HG02938 (cell line): ENCODE data around the gene ITGAD.
"Not testable (repeated sequence)": the region's sequence is repeated elsewhere in the genome, so short reads cannot be mapped to it uniquely, and the experiment has no call there.

Experiments
- ATAC-seq: cut with Tn5 transposase; IDR thresholded peaks from one replicate; pipeline ENCODE4 v1.9.1; 2021; ENCODE audit warnings: mild to moderate bottlenecking, moderate library complexity; ENCODE audit not compliant: unreplicated experiment

Gene ITGAD

GRCh38 chr16:31403590-31404352 lies 10.6 kb downstream of the ITGAD start:
- ATAC-seq: no peak

DNA sequence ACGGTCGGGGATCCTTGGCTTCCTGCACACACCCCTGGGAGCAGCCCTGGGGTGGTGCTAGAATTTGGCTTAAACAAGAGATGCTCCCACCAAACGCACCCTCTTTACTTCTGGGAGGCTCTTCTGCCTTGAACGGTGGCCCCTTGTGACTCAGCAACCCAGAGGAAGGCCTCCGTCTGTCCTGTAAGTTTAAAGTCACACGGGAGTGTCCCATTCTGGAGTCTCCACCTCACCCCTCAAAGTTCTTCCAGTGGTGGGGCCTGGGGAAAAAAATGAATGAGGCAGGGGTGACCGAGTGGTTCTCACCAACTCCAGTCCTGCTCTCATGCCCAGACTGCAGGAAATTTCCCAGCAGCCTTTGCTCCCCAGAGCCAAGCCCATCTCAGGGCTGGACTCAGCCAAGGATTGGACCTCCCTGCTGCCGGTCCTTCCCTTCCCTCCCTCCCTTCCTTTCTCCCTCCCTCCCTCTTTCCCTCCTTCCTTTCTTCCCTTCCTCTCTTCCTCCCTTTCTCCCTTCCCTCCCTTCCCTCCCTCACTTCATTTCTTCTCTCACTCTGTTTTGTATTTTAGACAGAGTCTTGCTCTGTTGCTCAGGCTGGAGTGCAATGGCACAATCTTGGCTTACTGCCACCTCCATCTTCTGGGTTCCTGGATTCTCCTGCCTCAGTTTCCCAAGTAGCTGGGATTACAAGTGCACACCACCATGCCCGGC lies 11.4 kb downstream of the ITGAD start:
- ATAC-seq: no peak

GRCh38 chr16:31407406-31407805 lies 14.3 kb downstream of the ITGAD start:
- ATAC-seq: no peak

GRCh38 chr16:31409433-31409832 lies 16.3 kb downstream of the ITGAD start:
- ATAC-seq: no peak

- ATAC-seq: no peak
These were observed 16.9 kb downstream of the ITGAD start for GRCh38 chr16:31410082-31410481.

GRCh38 chr16:31411024-31411844 lies 18.1 kb downstream of the ITGAD start:
- no peak for ATAC-seq

- no peak for ATAC-seq
These were observed 19.6 kb downstream of the ITGAD start for GRCh38 chr16:31412750-31413149.

- no peak for ATAC-seq
These were observed 20.2 kb downstream of the ITGAD start for GRCh38 chr16:31413381-31413780.

DNA sequence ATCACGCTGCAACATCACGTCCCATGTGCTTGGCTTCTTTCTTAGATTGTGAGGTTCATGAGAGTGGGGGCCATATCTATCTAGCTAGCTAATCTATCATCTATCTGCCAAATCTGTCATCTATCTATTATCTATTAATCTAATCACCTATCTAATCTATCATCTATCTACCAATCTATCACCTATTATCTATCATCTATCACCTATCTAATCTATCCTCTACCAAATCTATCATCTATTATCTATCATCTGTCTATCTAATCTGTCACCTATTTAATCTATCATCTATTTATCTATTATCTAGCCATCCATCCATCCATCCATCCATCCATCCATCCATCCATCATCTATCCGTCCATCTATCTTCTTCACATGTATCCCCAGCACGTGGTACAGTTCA lies 20.8 kb downstream of the ITGAD start:
- ATAC-seq: no peak

DNA sequence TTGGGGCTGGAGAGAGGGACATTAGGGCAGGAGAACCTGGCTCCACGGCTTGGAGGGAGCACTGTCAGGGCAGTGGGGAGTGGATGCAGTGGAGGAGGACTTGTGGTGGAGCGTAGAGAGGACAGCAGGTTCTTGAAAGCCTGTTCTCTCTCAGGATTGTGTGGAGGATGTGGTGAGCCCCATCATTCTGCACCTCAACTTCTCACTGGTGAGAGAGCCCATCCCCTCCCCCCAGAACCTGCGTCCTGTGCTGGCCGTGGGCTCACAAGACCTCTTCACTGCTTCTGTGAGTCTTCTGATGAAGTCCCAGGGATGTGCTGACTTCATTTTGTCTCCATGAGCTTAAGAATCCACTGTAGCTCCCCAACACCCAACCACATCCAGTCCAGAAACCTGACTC lies 21.6 kb downstream of the ITGAD start:
- ATAC-seq: no peak

DNA sequence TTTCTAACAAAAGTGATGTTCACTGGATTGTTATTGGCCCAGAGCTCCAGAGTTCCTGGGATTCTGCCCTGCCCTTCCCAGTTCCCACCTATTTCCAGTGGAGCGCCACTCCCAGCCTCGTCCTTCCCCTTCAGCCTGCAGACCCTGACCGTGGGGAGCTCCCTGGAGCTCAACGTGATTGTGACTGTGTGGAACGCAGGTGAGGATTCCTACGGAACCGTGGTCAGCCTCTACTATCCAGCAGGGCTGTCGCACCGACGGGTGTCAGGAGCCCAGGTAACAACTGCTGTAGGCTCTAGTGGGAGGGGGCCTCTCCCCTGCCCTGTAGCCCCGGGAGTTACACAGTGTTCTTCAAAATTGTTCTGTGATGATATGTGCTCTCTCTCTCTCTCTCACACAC lies 23.2 kb downstream of the ITGAD start:
- no peak for ATAC-seq

- ATAC-seq: not testable (repeated sequence)
These were observed 23.9 kb downstream of the ITGAD start for GRCh38 chr16:31417036-31417435.

DNA sequence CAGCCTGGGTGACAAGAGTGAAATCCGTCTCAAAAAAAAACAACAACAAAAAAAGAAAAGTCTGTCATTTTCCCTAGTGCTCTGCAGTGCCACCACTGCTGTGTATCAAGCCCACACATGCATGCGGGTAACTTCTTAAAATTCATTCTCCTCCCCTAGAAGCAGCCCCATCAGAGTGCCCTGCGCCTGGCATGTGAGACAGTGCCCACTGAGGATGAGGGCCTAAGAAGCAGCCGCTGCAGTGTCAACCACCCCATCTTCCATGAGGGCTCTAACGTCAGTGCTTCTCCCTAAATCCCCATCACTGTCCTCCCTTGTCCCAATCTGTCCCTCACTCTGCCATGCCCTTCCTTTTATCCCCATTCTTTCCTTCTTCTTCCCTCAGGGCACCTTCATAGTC lies 24.8 kb downstream of the ITGAD start:
- ATAC-seq: no peak

DNA sequence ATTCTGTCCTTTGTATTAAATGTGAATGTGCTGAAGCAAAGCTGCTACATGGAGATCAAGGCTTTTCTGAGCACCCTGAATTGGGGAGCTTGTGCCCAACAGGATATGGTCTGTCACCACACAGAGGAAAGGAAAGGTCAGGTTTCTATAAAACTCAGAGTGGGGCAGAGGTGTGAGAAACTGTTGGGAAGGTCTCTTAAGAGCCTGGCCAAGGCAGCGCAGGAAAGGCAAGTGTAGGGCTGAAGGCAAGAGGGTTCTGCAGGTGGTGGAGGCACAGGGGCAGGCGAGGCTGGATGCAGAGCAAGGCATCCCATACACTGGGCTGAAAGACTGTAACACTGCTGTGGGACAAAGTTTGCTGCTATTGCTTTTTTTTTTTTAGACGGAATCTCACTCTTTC lies 26.9 kb downstream of the ITGAD start:
- ATAC-seq: no peak

- no peak for ATAC-seq
These were observed 28.5 kb downstream of the ITGAD start for GRCh38 chr16:31421587-31421986.

GRCh38 chr16:31423241-31423640 lies 30.1 kb downstream of the ITGAD start:
- no peak for ATAC-seq

GRCh38 chr16:31423801-31424200 lies 30.7 kb downstream of the ITGAD start:
- no peak for ATAC-seq

- no peak for ATAC-seq
These were observed 34.5 kb downstream of the ITGAD start for GRCh38 chr16:31427441-31428278.

DNA sequence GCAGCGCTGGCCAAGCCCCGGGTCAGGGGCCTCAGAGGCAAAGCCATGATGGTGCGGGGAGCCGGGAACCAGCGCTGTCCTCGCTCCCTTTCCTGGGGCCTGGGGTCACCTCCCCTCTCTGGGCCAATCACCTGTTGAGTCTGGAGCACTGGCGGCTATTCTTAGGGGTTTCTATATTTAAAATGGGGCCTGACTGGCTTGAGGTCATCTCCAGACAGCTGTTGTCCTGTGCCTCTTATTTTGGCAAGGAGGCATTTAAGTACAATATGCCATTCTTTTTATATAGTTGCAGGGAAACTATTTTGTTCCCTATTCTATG lies 35.1 kb downstream of the ITGAD start, which contains the start of gene COX6A2:
Gene COX6A2 (minus strand): TSS at position 82 of the 319 bp plus-strand sequence. CDS start 35 bp downstream, at position 47.
- ATAC-seq: no peak

- no peak for ATAC-seq
These were observed 35.6 kb downstream of the ITGAD start for GRCh38 chr16:31428638-31429247.
